Lung (tissue), 12 donors: Measurements from ENCODE around the gene INTS6L. TPM values are rescaled to one million over a fixed set of nuclear protein-coding genes. Genes with fewer than 3 reads are reported as not detected.
A peak's percentile ranks its signal among the peaks of the same experiment; 100 is the strongest.
"Not testable (repeated sequence)": the region's sequence is repeated elsewhere in the genome, so short reads cannot be mapped to it uniquely, and the experiment has no call there.

Experiments
- ATAC-seq: fragments of 200-7000 bp; cut with Tn5 transposase; one replicate; pipeline ENCODE4 v1.9.1; 2020; ENCODE audit warnings: moderate number of reproducible peaks; ENCODE audit not compliant: insufficient read depth, low FRiP score
- DNase-seq, 3 donors: peaks; one replicate each; pipeline ENCODE4 v3.0.0-alpha.2; 2013 to 2017
- H3K27ac ChIP-seq, 2 donors: one replicate each; pipeline ENCODE4 v1.5.1; 2013; ENCODE audit warnings: mild to moderate bottlenecking in 2 of 2, moderate library complexity in 2 of 2, control low read depth in 1 of 2, inconsistent platforms in 1 of 2, low read depth in 1 of 2, low read length in 1 of 2
- H3K27me3 ChIP-seq, 3 donors: one replicate each; pipeline ENCODE4 v1.5.1; 2013; ENCODE audit warnings: low read length in 2 of 3; ENCODE audit not compliant: control insufficient read depth in 3 of 3, insufficient read depth in 3 of 3
- H3K36me3 ChIP-seq, 4 donors: one replicate each; pipeline ENCODE4 v1.5.1; 2013; ENCODE audit warnings: low read length in 4 of 4, mild to moderate bottlenecking in 1 of 4, moderate library complexity in 1 of 4; ENCODE audit not compliant: control insufficient read depth in 4 of 4, insufficient read depth in 4 of 4
- H3K4me1 ChIP-seq, 5 donors: one replicate each; pipeline ENCODE4 v1.5.1; 2013; ENCODE audit warnings: low read length in 5 of 5, mild to moderate bottlenecking in 2 of 5, moderate library complexity in 1 of 5; ENCODE audit not compliant: control insufficient read depth in 5 of 5, insufficient read depth in 5 of 5
- H3K4me3 ChIP-seq: one replicate; pipeline ENCODE4 v1.5.1; 2013; ENCODE audit warnings: mild to moderate bottlenecking, control low read depth, moderate library complexity
- H3K9ac ChIP-seq, 2 donors: one replicate each; pipeline ENCODE4 v1.5.1; 2013; ENCODE audit warnings: low read length in 2 of 2, control low read depth in 1 of 2; ENCODE audit not compliant: insufficient read depth in 1 of 2
- H3K9me3 ChIP-seq, 4 donors: one replicate each; pipeline ENCODE4 v1.5.1; 2013; ENCODE audit warnings: low read length in 3 of 4, mild to moderate bottlenecking in 1 of 4, moderate library complexity in 1 of 4; ENCODE audit not compliant: control insufficient read depth in 4 of 4, insufficient read depth in 3 of 4
- CTCF ChIP-seq: IDR thresholded peaks from 2 replicates; pipeline ENCODE4 v1.5.1; 2012; ENCODE audit warnings: mild to moderate bottlenecking; ENCODE audit errors: control extremely low read depth, extremely low read depth
- WGBS, 2 donors: extraction: QIAGEN DNeasy Blood & Tissue Kit; methylation state at CpG; one replicate each; pipeline ENCODE4 v1.1.7; 2013; 5-methylcytosine and 5-hydroxymethylcytosine counted together
- polyA plus RNA-seq, 2 donors: library from polyadenylated mRNA; stranded (reverse); fragments of 200-250 nt; gene quantifications; one replicate each; pipeline ENCODE4 v1.2.1, GENCODE V29; 2013
- total RNA-seq, 2 donors: library from RNA; depleted of rRNA in 1 of 2; stranded (reverse); fragments of >200 nt in 1 of 2; gene quantifications; one replicate each; pipeline ENCODE4 v1.2.1, GENCODE V29; 2014 to 2021
- donor health status: control.
- donor health status: control.
- donor health status: Bipolar disorder and iron deficiency.
- donor health status: healthy.
- donor health status: DM: yes; HTN: yes; CAD: no.

INTS6L gene
- total and polyA plus RNA-seq, 4 donors: 3.5 to 19.6 (median 8.8) TPM

GRCh38 chrX:135595543-135595942, 75.1 kb downstream of the INTS6L start:
- TF ChIP-seq CTCF: no peak
- ATAC-seq: no peak
- no peaks in the 10 kb centered on the region for H3K9me3 ChIP-seq
- H3K4me1 ChIP-seq: no peaks in the 10 kb centered on the region
- DNase-seq: no peak
- 85 to 100% methylated on average over 1 of the region's 1 CpG for WGBS, 2 donors
- H3K9ac ChIP-seq: no peak overlapping the region
- H3K4me3 ChIP-seq: no peak overlapping the region
- H3K36me3 ChIP-seq: no peaks in the 10 kb centered on the region
- H3K27ac ChIP-seq: no peak overlapping the region
- H3K27me3 ChIP-seq: no peaks in the 10 kb centered on the region

GRCh38 chrX:135596495-135596894, 76.0 kb downstream of the INTS6L start:
- Histone ChIP-seq H3K27me3 (no peaks in the 10 kb centered on the region), H3K4me1 (no peaks in the 10 kb centered on the region), H3K9me3 (no peaks in the 10 kb centered on the region), H3K27ac (no peak overlapping the region), H3K9ac (no peak overlapping the region), H3K4me3 (no peak overlapping the region), H3K36me3 (no peaks in the 10 kb centered on the region)
- DNase-seq (peak in 2 of 3 donors; percentile 25 to 26), ATAC-seq (no peak)
- 29 to 51% methylated on average over 16 to 18 of the region's 18 CpGs for WGBS, 2 donors
- peak; percentile 16 for TF ChIP-seq CTCF

GRCh38 chrX:135605906-135606305, 85.4 kb downstream of the INTS6L start:
- ATAC-seq (no peak), DNase-seq (no peak)
- Histone ChIP-seq H3K4me3 (no peak overlapping the region), H3K4me1 (no peaks in the 10 kb centered on the region), H3K27ac (no peak overlapping the region), H3K36me3 (no peaks in the 10 kb centered on the region), H3K9me3 (no peaks in the 10 kb centered on the region), H3K27me3 (no peaks in the 10 kb centered on the region), H3K9ac (no peak overlapping the region)
- TF ChIP-seq CTCF: no peak
- 40 to 62% methylated on average over 6 of the region's 6 CpGs for WGBS, 2 donors

- DNase-seq, H3K9me3 ChIP-seq, H3K36me3 ChIP-seq, ATAC-seq, H3K4me1 ChIP-seq, H3K9ac ChIP-seq, H3K27ac ChIP-seq, H3K4me3 ChIP-seq, H3K27me3 ChIP-seq: not testable (repeated sequence)
- WGBS, 2 donors: 72 to 93% methylated on average over 3 to 4 of the region's 7 CpGs
These were observed 104.1 kb downstream of the INTS6L start for GRCh38 chrX:135624408-135625204.
